Sigmoid colon (tissue), 3 donors: ENCODE data around the gene STON2.

Experiments used
- CTCF ChIP-seq, 4 experiments: fragments of 450-650 bp in 3 of 4; fragments of 200-600 bp in 1 of 4; IDR thresholded peaks; one replicate each; pipeline ENCODE4 v1.5.1; 2016 to 2019; ENCODE audit warnings: antibody characterized with exemption in 4 of 4, mild to moderate bottlenecking in 3 of 4, moderate library complexity in 2 of 4
- POLR2A ChIP-seq, 2 donors: fragments of 450-650 bp; IDR thresholded peaks; one replicate each; pipeline ENCODE4 v1.6.1; 2016; ENCODE audit warnings: antibody characterized with exemption in 2 of 2, mild to moderate bottlenecking in 2 of 2, moderate library complexity in 2 of 2

- TF ChIP-seq POLR2A (IDR thresholded peaks at IDR 0.05) (no peak), CTCF (IDR thresholded peaks at IDR 0.05) (no peak)
Observed at GRCh38 chr14:81337073-81337472, 63.1 kb downstream of the STON2 start.
